ENCODE data around the gene POLR3A.

DNA sequence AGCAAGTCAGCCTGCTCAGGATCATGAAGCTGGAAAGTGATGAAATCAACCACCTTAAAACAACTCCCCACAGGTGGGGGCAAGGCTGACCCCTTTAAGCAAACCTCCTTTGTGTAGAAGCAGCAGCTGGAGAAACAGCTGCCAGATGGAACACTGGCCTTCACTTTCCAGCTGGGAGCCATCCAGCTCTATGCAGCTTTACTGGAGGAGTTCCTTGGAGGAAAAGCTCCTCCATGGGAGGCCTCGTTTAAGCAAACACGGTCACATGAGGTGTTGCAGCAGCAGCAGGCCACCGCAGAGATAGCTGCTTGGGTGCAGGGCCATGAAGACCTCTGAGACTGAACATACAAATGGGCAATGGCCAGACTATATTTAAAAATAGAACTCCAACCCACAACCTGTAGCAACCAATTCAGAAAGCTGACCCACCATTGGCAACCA is 89.7 kb downstream of the POLR3A start:
- TF ChIP-seq EZH2 (IDR thresholded peaks at IDR 0.05; ENCODE audit: borderline replicate concordance) = no peak
- TF ChIP-seq, protein P1, sequence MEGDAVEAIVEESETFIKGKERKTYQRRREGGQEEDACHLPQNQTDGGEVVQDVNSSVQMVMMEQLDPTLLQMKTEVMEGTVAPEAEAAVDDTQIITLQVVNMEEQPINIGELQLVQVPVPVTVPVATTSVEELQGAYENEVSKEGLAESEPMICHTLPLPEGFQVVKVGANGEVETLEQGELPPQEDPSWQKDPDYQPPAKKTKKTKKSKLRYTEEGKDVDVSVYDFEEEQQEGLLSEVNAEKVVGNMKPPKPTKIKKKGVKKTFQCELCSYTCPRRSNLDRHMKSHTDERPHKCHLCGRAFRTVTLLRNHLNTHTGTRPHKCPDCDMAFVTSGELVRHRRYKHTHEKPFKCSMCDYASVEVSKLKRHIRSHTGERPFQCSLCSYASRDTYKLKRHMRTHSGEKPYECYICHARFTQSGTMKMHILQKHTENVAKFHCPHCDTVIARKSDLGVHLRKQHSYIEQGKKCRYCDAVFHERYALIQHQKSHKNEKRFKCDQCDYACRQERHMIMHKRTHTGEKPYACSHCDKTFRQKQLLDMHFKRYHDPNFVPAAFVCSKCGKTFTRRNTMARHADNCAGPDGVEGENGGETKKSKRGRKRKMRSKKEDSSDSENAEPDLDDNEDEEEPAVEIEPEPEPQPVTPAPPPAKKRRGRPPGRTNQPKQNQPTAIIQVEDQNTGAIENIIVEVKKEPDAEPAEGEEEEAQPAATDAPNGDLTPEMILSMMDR (IDR thresholded peaks at IDR 0.05; ENCODE audit: poor library complexity) = no peak

Data from hepatocyte (in vitro differentiated cells).